Gastroesophageal sphincter (tissue), 4 donors: ENCODE measurements around the gene DCP1B. TPM values are rescaled to one million over a fixed set of nuclear protein-coding genes. Genes with fewer than 3 reads are reported as not detected.

ENCODE experiments used
- ATAC-seq: fragments of 150-250 bp; one replicate; pipeline ENCODE4 v1.9.1; 2016; ENCODE audit warnings: mild to moderate bottlenecking, moderate library complexity
- H3K27ac ChIP-seq, 4 donors: fragments of 200-600 bp; sonication (generic) in 3 of 4; 1 replicate in 3 of 4; 2 replicates in 1 of 4; pipeline ENCODE4 v1.5.1; 2016 to 2019
- H3K27me3 ChIP-seq: fragments of 200-600 bp; sonication (generic); one replicate; pipeline ENCODE4 v1.5.1; 2019
- H3K36me3 ChIP-seq, 2 donors: fragments of 200-600 bp; sonication (generic); one replicate each; pipeline ENCODE4 v1.5.1; 2019; ENCODE audit warnings: control low read depth in 1 of 2
- H3K4me1 ChIP-seq, 3 donors: fragments of 200-600 bp; sonication (generic); 1 replicate in 2 of 3; 2 replicates in 1 of 3; pipeline ENCODE4 v1.5.1; 2016 to 2019; ENCODE audit warnings: control low read depth in 2 of 3
- H3K4me3 ChIP-seq, 2 donors: fragments of 200-600 bp; sonication (generic); one replicate each; pipeline ENCODE4 v1.5.1; 2019; ENCODE audit warnings: mild to moderate bottlenecking in 1 of 2, moderate library complexity in 1 of 2
- H3K9me3 ChIP-seq, 3 donors: fragments of 200-600 bp; sonication (generic); one replicate each; pipeline ENCODE4 v1.5.1; 2017 to 2019; ENCODE audit warnings: control low read depth in 2 of 3
- CTCF ChIP-seq, 4 experiments: fragments of 200-600 bp in 2 of 4; fragments of 450-650 bp in 2 of 4; sonication (generic) in 1 of 4; IDR thresholded peaks; one replicate each; pipeline ENCODE4 v1.5.1; 2017 to 2019; ENCODE audit warnings: antibody characterized with exemption in 4 of 4, mild to moderate bottlenecking in 2 of 4, moderate library complexity in 2 of 4
- EP300 ChIP-seq: sonication (generic); formaldehyde crosslinking; IDR thresholded peaks from one replicate; pipeline ENCODE4 v1.6.1; 2017; ENCODE audit warnings: antibody characterized with exemption, mild to moderate bottlenecking
- POLR2A ChIP-seq, 2 donors: fragments of 450-650 bp; IDR thresholded peaks; one replicate each; pipeline ENCODE4 v1.6.1; 2017; ENCODE audit warnings: antibody characterized with exemption in 2 of 2, mild to moderate bottlenecking in 2 of 2, moderate library complexity in 1 of 2
- POLR2AphosphoS5 ChIP-seq: sonication (generic); formaldehyde crosslinking; IDR thresholded peaks from one replicate; pipeline ENCODE4 v1.6.1; 2017; ENCODE audit warnings: antibody characterized with exemption
- WGBS, 2 donors: methylation state at CpG; one replicate each; pipeline ENCODE4 v1.1.5; 2018; ENCODE audit warnings: low coverage in 1 of 2; 5-methylcytosine and 5-hydroxymethylcytosine counted together
- total RNA-seq, 4 donors: library from RNA; depleted of rRNA; stranded (reverse); fragments of >200 nt; gene quantifications; one replicate each; pipeline ENCODE4 v1.1.0, GENCODE V29; 2016

DCP1B gene
- total RNA-seq, 4 donors from 2014 or later = 26.1 to 30.4 (median 27.9) TPM

DNA sequence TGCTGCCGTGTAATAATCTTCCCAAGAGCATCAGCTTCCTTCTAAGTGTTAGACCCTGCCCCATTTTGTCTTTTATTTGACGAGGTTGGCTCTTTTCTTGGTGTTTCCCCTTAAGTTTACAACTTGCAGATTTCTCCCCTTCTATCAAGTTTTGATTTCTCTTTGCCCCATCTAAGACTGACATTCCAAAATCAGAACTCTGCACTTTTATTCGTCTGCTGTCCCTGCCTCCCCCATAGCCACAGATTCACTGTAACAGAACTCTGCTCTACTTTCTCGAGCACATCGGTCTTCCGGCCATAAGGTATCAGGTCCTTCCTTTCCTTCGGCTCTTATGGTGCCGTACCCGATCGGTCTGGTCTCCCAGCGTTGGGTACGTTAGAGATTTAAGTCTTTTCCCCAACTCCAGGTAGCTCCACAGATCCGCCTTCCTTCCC lies 563 bp downstream of the DCP1B start:
- no peaks in the 10 kb centered on the region for H3K27me3 ChIP-seq
- H3K9me3 ChIP-seq = no peaks in the 10 kb centered on the region
- TF ChIP-seq CTCF (IDR thresholded peaks at IDR 0.05) (no peak), POLR2AphosphoS5 (no peak), EP300 (no peak), POLR2A (IDR thresholded peaks at IDR 0.05) (no peak)
- peak overlapping the region; percentile 83 to 100 for H3K4me3 ChIP-seq
- no peaks in the 10 kb centered on the region for H3K36me3 ChIP-seq
- peak overlapping the region; percentile 92 to 99 (median 97) for H3K27ac ChIP-seq
- ATAC-seq = peak; percentile 19
- H3K4me1 ChIP-seq = peaks cover 11 to 59% (median 14%) of the 10 kb centered on the region in 3 donors
- 0% methylated on average over 9 to 13 of the region's 13 CpGs for WGBS, 2 donors

- Histone ChIP-seq H3K9me3 (no peaks in the 10 kb centered on the region), H3K4me1 (peaks cover 4 to 48% (median 12%) of the 10 kb centered on the region in 3 donors), H3K27me3 (no peaks in the 10 kb centered on the region), H3K27ac (peak overlapping the region; percentile 74 to 87 (median 82)), H3K36me3 (peaks cover 3 to 40% of the 10 kb centered on the region in 2 donors), H3K4me3 (no peak overlapping the region)
- ATAC-seq = no peak
- WGBS, 2 donors = 93 to 98% methylated on average over 4 of the region's 4 CpGs
- TF ChIP-seq CTCF (IDR thresholded peaks at IDR 0.05) (no peak), EP300 (no peak), POLR2A (IDR thresholded peaks at IDR 0.05) (no peak), POLR2AphosphoS5 (no peak)
Measured at GRCh38 chr12:1995205-1995896, 8.9 kb downstream of the DCP1B start.

DNA sequence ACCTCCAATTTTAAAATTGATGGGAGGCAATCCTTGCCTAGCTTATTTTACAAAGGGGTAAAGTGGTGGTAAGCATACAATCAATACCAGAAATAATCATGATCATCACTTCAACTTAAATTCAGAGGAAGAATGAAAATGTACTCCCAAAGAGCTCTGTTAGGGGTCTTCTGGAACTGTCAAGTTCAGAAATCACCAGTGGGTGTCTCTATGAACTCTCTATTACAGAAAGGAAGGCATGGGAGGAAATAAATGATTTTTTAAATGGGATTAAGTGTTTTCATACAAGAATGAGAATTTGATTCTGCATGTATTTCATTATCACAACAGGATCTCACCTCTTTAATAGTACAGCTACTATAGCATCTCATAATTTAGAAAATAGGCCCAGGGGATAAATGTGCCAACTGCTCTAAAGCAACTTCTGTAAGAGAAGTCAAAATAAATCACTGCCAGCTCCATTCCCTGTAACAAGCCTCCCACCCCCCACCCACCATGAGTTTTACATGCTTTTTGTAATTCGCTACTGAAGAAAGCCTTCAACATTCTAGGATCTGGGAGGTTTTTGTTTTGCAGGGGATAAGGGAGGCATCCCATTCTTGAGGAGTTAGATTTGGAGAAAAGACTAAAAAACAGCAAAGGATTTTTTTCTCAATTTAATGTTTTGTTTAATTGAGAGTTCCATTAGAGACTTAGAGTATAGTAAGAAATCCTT lies 9.7 kb downstream of the DCP1B start:
- no peak overlapping the region for H3K4me3 ChIP-seq
- H3K36me3 ChIP-seq = peaks cover 3 to 42% of the 10 kb centered on the region in 2 donors
- 100% methylated on average over 1 of the region's 1 CpG for WGBS, 2 donors
- H3K4me1 ChIP-seq = peaks cover 4 to 42% (median 12%) of the 10 kb centered on the region in 3 donors
- H3K9me3 ChIP-seq = no peaks in the 10 kb centered on the region
- no peak for ATAC-seq
- no peak for TF ChIP-seq POLR2A (IDR thresholded peaks at IDR 0.05)
- no peaks in the 10 kb centered on the region for H3K27me3 ChIP-seq
- H3K27ac ChIP-seq = peak overlapping the region; percentile 74 to 87 (median 82)

GRCh38 chr12:1993871-1994371 lies 10.3 kb downstream of the DCP1B start:
- Histone ChIP-seq H3K36me3 (peaks cover 3 to 49% of the 10 kb centered on the region in 2 donors), H3K27ac (peak overlapping the region; percentile 74 to 87 (median 82)), H3K4me1 (peaks cover 4 to 35% (median 12%) of the 10 kb centered on the region in 3 donors), H3K4me3 (no peak overlapping the region), H3K9me3 (no peaks in the 10 kb centered on the region), H3K27me3 (no peaks in the 10 kb centered on the region)
- WGBS, 2 donors = 15 to 25% methylated on average over 2 of the region's 2 CpGs
- ATAC-seq = peak; percentile 77
- TF ChIP-seq POLR2AphosphoS5 (peak; percentile 79), CTCF (IDR thresholded peaks at IDR 0.05) (peak in 1 of 4 experiments; percentile 1), EP300 (no peak)

DNA sequence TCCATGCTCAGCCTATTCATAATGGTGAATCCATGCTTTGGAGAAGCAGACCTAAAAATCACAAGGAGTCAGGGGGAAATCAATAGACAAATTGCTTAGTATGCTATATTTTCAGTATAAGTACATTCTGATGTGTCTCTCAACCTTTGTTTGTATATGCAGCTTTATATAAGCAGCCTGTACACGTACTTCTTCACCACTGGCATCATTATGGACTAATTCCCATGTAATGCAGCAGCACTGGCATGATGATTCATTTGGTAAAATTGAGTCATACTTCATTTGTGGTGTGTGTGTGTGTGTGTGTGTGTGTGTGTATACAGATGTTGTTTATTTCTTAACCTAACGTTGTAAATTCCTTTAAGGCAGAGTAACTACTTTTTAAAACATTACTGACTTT lies 10.9 kb downstream of the DCP1B start:
- peak overlapping the region; percentile 59 to 87 (median 78) for H3K27ac ChIP-seq

More for the DNA sequence above, 10.9 kb downstream of the DCP1B start:
- Histone ChIP-seq H3K4me3 (no peak overlapping the region), H3K27me3 (no peaks in the 10 kb centered on the region), H3K4me1 (peaks cover 4 to 29% (median 12%) of the 10 kb centered on the region in 3 donors), H3K9me3 (no peaks in the 10 kb centered on the region), H3K36me3 (peaks cover 3 to 53% of the 10 kb centered on the region in 2 donors)
- WGBS, 2 donors = 17 to 20% methylated on average over 2 of the region's 2 CpGs
- peak; percentile 76 for TF ChIP-seq POLR2AphosphoS5
- no peak for TF ChIP-seq EP300
- TF ChIP-seq CTCF (IDR thresholded peaks at IDR 0.05) = no peak
- no peak for TF ChIP-seq POLR2A (IDR thresholded peaks at IDR 0.05)
- no peak for ATAC-seq
